HG02571 (cell line): ENCODE data around the gene TM9SF4.

Source experiments
- ATAC-seq: cut with Tn5 transposase; IDR thresholded peaks from one replicate; pipeline ENCODE4 v1.9.1; 2021; ENCODE audit warnings: mild to moderate bottlenecking, moderate library complexity; ENCODE audit not compliant: unreplicated experiment

TM9SF4 gene

DNA sequence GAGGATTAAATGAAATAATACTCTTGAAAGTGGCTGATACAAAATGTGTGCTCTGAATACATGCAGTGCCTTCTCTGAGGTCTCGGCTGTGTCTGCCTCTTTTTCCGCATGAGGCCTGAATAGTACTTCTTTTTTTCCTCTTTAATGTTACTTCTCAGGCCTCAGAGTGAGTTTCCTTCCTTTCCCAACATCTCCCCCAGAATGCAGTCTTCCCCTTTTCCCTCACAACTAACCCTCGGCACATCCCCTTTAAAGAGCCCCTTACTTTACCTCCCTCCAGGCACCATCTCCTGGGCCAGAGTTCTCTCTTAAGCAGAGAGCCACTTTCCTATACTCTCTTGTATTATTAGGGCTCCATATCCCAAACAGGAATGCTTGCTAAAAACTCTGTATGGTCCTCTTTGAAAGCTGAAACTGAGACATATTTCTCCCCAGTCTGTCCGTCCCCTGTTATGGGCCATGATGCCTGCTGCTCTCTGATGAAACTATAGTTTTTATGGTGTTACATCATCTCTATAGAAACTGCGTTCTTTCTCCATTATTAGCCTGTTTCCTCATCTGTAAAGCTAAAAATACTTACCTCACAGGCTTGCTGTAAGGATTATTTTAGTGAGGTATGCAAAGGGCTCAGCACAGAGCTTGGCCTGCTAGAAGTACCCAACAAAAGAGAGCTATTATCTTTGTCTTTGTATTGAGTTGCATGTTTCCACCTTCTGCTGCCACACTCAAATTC lies 95.8 kb downstream of the TM9SF4 start:
- ATAC-seq: no peak

DNA sequence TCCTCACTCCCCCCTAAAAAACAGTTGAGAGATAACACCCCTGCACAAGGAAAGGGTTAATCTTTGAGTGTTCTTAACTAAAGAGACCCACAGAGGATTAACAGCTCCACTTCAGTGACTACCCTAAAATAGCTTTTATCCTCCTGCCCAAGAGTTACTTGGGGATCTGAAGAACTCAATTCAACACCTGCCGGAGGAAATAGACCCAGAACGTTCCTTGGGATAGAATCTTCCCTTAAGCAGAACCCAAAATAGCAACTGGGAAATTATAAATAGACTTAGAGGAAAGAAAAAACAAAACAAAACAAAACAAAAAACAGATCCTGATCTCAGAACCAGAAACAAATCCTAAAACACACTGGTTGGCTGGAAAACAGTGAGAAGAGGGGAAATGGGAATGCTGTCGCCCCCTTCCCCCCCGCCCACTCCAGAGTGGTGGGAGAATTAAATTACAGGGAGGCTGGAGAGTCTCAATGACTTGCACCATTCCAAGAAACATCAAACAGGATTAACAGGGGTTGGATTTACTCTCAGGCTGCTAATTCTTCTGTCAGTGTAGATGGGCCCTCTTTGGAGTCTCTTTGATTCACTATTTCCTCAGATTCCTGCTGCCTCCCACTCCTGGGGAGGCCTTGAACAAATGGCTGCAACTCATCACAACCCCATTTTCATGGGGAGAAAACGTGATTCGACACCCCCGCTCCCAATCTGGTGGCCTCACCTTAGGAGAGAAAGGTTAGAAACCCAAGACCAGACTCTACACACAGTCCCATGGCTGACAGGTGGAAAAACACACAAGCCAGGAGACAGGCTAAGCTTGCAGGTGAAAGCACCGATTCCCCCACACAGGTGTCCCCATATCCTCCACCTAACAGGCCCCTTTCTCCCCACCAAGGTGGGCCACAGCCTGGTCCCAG lies 96.6 kb downstream of the TM9SF4 start:
- ATAC-seq: no peak

DNA sequence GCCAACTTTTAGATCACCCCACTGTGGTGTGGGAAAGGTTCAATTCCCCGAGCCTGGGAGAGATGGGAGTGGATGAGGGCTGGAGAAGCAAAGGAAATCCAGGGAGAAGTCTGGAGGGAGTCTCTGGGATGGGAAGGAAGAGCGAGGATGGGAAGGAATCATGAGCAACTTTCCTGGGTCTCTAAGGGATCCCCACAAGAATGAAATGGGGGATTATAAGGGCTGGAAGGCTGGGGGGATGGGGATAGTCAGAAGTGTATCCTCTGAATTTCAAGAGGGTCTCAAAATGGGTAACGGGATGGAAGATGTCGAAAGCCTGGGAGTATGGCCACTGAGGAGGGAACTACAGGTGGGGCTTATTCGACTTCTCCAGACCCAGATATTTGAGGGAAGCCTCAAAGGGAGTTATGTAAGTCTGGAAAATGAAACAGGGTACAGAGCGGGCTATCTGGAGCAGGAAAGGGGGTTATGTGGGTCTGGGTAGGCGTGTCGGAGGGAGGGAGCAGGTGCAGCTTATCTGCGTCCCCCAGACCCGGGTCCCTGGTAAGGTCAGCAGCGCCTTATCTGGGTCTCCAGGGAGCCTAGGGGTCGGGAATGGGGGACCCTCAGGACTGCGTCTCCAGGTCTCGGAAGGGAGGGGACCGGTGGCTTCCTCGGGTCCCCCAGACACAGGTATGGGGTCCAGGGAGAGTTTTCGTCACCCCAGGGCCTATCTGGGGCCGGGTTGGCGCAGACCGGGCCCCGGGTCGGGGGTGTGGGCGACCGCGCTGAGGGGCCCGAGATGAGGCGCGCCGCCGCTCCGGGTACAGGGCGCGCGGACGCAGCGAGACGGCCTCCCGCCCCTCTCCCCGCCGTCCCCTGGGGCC lies 97.5 kb downstream of the TM9SF4 start:
- peak; percentile 12 for ATAC-seq

DNA sequence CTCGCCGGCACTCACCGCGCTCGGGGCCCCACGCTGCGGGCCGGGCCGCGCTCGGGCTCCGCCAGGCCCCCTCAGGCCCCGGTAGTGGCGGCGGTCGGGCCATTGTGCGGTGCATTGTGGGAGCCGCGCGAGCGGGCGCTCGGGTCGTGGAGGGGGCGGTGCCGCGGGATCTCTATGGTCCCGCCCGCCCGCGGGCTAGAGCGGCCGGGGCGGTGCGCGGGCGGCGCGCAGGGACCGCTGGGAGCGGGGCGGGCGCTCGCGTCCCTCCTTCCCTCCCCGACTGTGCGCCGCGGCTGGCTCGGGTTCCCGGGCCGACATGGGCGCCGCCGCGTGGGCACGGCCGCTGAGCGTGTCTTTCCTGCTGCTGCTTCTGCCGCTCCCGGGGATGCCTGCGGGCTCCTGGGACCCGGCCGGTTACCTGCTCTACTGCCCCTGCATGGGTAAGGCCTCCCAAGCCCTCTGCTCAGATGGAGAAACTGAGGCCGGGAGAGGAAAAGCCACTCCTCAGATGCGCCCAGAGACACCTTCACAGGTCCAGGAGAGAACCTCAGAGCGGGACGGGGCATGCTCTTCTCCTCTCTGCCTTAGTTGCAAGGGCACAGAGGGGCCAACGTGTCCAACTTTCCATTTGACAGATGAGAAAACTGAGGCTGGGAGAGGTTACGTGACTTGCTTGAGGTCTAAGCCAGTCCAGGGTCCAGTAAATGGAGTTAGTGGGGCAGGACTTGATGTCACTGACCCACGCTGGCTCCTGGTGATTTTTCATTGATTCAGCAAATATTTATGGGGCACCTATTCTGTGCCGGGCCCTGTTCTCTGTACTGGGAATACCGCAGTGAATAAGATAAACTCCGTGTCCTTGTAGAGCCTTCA lies 98.3 kb downstream of the TM9SF4 start, which contains the start of the genes PLAGL2 and POFUT1:
Gene PLAGL2, minus strand, starts transcription at position 118 of the 873 bp plus-strand sequence. CDS start 5,565 bp downstream, outside the sequence.
Gene POFUT1, plus strand, starts transcription at position 255 of the 873 bp plus-strand sequence. Its CDS starts 62 bp downstream, at position 317.
- ATAC-seq: peak; percentile 82

DNA sequence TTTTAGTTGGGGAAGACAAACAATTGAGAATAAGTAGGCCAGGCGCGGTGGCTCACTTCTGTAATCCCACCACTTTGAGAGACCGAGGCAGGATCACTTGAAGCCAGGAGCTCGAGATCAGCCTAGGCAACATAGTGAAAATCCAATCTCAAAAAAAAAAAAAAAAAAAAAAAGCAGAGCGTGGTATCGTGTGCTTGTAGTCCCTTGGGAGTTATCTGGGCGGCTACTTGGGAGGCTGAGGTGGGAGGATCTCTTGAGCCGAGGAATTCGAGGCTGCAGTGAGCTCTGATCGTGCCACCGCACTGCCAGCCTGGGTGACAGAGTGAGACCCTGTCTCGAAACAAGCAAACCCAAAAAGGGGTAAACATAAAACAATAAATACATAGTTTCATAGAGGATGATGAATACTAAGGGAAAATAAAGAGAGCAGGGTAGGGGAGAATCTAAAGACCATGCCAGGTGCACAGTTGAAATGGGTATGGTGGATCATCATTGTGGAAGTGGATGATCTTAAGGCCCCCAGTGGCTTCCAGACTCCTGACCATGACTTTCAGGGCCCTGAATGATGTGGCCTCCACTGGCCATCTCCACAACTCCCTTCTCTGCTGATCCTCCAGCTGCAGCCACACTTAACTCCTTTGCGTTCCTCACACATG lies 99.1 kb downstream of the TM9SF4 start:
- no peak for ATAC-seq

DNA sequence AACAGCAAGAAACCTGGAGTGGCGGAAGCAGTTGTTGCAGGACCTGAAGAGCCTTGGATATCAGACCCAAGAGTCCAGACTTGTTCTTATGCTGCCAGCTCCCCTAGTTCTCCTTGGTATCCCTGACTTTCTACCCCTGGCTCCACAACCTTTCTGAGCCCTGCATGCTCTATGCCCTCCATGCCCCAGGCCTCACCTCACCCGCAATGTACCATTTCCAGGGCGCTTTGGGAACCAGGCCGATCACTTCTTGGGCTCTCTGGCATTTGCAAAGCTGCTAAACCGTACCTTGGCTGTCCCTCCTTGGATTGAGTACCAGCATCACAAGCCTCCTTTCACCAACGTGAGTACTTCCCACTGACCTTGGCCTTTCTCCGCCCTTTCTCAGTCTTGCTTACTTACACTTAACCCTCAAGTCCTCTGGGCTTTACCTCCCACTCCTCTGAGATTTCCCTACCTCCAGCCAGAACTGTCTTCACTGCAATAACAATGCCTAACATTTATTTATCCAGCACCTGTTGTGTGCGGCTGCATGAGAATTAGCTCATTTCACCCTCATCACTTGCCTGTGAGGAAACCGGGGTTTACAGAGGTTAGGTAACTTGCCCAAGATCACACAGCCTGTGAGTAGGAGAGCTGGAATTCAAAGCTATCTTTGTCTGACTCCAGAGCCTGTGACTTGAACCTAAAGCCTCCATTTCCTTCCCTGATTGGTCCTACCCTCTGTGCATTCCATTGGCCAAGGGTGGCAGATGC lies 100.5 kb downstream of the TM9SF4 start:
- no peak for ATAC-seq

DNA sequence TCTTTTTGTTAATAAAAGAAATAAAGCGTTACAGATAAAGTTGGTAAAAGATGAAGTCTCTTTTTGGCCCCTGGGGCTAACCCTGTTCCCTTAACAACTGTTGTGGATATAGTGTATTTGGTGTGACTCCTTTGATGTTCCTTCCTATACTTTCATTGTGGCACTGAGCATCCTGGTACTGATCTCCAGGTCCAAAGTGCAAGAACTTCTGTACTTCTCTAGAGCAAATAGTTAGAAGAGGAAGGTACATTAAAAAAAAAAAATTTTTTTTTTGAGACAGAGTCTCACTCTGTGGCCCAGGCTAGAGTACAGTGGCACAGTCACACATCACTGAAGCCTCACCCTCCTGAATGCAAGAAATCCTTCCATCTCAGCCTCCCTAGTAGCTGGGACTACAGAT lies 104.4 kb downstream of the TM9SF4 start:
- ATAC-seq: no peak

DNA sequence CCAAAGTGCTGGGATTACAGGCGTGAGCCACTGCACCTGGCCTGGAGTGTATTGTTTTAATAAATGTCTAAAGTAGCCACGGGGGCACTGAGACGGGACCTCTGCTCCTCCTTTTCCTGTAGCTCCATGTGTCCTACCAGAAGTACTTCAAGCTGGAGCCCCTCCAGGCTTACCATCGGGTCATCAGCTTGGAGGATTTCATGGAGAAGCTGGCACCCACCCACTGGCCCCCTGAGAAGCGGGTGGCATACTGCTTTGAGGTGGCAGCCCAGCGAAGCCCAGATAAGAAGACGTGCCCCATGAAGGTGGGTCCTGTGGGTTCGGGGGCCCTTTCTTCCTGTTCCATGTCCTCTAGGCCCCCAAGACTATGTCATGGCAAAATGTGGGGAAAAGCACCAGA lies 105.6 kb downstream of the TM9SF4 start:
- ATAC-seq: no peak

DNA sequence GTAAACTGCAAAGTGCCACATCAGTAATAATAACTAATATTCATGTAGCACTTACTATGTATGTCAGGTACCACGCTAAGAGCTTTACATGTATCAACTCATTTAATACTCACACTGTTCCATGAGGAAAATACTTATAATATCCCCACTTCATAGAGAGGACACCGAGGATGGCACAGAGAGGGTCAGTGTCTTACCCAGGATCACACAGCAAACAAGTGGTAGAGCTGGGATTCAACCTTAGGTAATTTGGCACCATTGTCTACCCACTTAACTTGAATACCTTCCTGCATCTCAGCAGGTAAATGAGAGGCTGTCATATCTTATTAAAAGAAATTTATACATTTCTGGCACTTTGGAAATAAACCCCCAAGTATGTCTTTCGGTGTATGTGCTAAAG lies 106.2 kb downstream of the TM9SF4 start:
- ATAC-seq: no peak

DNA sequence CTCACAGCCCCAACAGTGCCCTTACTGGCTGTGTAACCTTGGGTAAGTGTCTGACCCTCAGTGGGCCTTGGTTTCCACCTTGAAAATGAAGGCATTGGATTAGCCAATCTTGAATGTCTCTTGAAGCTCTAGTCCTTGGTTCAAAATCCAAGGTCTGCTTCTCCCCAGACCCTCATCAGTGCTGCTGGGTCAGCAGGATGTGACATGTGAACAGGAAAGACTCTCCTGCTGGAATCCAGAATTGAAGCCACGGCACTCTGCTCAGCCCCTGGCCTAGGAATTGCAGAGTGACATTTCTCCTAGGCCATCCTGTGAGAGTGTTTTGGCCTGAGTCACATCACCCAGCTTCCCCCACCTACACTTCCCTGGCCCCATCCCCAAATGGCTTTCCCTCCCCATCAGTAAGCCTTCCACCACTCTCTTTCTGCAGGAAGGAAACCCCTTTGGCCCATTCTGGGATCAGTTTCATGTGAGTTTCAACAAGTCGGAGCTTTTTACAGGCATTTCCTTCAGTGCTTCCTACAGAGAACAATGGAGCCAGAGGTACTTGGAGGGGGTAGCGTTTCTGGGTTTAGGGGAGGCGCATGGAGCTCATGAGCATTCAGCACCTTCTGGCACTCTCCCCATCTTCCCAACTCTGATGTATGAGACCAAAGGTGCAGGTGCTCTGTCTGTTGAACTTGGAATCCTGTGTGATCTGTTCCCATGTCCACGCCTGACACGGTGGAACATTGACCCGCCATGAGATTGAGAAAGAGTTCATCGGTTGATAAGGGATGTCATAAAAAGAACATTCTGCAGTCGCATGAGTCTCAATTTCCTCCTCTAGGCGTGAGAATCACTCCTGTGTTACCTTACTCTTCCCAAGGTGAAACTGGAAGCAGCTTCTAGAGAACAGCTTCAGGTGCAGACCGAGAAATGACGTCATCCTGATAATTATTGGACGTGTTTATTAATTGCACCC lies 106.9 kb downstream of the TM9SF4 start:
- ATAC-seq: no peak
